C4-2B (cell line): ENCODE measurements around the gene LRBA.

Source experiments
- ZFX ChIP-seq: fragments of 450-650 bp; IDR thresholded peaks from 2 replicates; pipeline ENCODE4 v1.6.1; 2017
- TF ChIP-seq, protein P1 (sequence below): fragments of 450-650 bp; conservative IDR thresholded peaks from 2 replicates; pipeline ENCODE4 v1.5.1; 2017; ENCODE audit warnings: mild to moderate bottlenecking

DNA sequence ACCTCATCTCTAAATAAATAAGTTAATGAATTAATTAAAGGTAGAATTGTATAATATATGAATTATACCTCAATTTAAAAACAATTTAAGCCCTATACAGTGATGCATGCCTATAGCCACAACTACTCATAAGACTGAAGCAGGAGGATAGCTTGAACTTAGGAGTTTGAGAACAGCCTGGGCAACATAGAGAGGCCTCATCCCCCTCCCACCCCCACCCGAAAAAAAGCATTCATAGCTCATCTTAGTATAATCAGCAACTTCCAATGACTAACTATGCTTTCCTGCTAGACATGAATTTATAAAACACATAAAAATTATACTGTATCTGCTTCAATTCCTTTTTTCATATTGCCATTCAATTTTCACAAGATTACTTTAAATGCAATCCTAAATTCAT, 1.6 kb downstream of the LRBA start:
- TF ChIP-seq, protein P1, sequence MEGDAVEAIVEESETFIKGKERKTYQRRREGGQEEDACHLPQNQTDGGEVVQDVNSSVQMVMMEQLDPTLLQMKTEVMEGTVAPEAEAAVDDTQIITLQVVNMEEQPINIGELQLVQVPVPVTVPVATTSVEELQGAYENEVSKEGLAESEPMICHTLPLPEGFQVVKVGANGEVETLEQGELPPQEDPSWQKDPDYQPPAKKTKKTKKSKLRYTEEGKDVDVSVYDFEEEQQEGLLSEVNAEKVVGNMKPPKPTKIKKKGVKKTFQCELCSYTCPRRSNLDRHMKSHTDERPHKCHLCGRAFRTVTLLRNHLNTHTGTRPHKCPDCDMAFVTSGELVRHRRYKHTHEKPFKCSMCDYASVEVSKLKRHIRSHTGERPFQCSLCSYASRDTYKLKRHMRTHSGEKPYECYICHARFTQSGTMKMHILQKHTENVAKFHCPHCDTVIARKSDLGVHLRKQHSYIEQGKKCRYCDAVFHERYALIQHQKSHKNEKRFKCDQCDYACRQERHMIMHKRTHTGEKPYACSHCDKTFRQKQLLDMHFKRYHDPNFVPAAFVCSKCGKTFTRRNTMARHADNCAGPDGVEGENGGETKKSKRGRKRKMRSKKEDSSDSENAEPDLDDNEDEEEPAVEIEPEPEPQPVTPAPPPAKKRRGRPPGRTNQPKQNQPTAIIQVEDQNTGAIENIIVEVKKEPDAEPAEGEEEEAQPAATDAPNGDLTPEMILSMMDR = no peak
- TF ChIP-seq ZFX = no peak
